ENCODE measurements around the gene HTR3D.

- TF ChIP-seq CTCF (IDR thresholded peaks at IDR 0.05; ENCODE audit: insufficient read depth, low read length, poor library complexity, severe bottlenecking) (no peak), EZH2phosphoT487 (conservative IDR thresholded peaks at IDR 0.05; ENCODE audit: low read length) (no peak)
Measured at GRCh38 chr3:184004476-184004875, 27.1 kb upstream of the HTR3D start.

Data from SU-DHL-6 (cell line).